ENCODE data around the gene FOXF1.

The FOXF1 gene

GRCh38 chr16:86511317-86512161 is 1.2 kb downstream of the FOXF1 start:
- POLR2A ChIA-PET (ENCODE audit: low non-redundant PET): no interaction called here
- no peak for TF ChIP-seq CTCF (conservative IDR thresholded peaks at IDR 0.05; ENCODE audit: low read depth)
- no peak for DNase-seq (ENCODE audit: low spot score)
- CTCF ChIA-PET: interaction anchor here (0.6 to 1.5 kb wide), 4 partner anchors 8 to 566 kb away, joined by 3 to 8 read pairs (median 4); no protein-coding TSS in a partner anchor
- no peak overlapping the region for H3K27ac ChIP-seq

GRCh38 chr16:86512301-86512859 is 2.1 kb downstream of the FOXF1 start:
- H3K27ac ChIP-seq: no peak overlapping the region
- POLR2A ChIA-PET (ENCODE audit: low non-redundant PET): no interaction called here
- TF ChIP-seq CTCF (conservative IDR thresholded peaks at IDR 0.05; ENCODE audit: low read depth): no peak
- DNase-seq (ENCODE audit: low spot score): no peak
- CTCF ChIA-PET: interaction anchor here (1.5 kb wide), 1 partner anchor 551 kb away, joined by 3 read pairs; no protein-coding TSS in a partner anchor

- no peak for TF ChIP-seq CTCF (conservative IDR thresholded peaks at IDR 0.05; ENCODE audit: low read depth)
- ChIA-PET POLR2A (ENCODE audit: low non-redundant PET) (no interaction called here), CTCF (no interaction called here)
Observed at GRCh38 chr16:86512860-86513470, 2.6 kb downstream of the FOXF1 start.

GRCh38 chr16:86513471-86514277 is 3.3 kb downstream of the FOXF1 start:
- ChIA-PET POLR2A (ENCODE audit: low non-redundant PET) (no interaction called here), CTCF (no interaction called here)
- no peak overlapping the region for H3K27ac ChIP-seq
- DNase-seq (ENCODE audit: low spot score): no peak
- no peak for TF ChIP-seq CTCF (conservative IDR thresholded peaks at IDR 0.05; ENCODE audit: low read depth)

More at GRCh38 chr16:86512860-86513470, 2.6 kb downstream of the FOXF1 start:
- H3K27ac ChIP-seq: no peak overlapping the region
- no peak for DNase-seq (ENCODE audit: low spot score)

GRCh38 chr16:86514481-86515376 is 4.4 kb downstream of the FOXF1 start:
- no peak overlapping the region for H3K27ac ChIP-seq
- TF ChIP-seq CTCF (conservative IDR thresholded peaks at IDR 0.05; ENCODE audit: low read depth): no peak
- no peak for DNase-seq (ENCODE audit: low spot score)
- ChIA-PET POLR2A (ENCODE audit: low non-redundant PET) (no interaction called here), CTCF (no interaction called here)
